ENCODE measurements around the gene PELI2. TPM values are rescaled to one million over a fixed set of nuclear protein-coding genes. Genes with fewer than 3 reads are reported as not detected.

PELI2 gene
- total and polyA plus RNA-seq, 2 of the 4 experiments (the other 2 are of a cell fraction): 6.0 to 36.7 TPM

DNA sequence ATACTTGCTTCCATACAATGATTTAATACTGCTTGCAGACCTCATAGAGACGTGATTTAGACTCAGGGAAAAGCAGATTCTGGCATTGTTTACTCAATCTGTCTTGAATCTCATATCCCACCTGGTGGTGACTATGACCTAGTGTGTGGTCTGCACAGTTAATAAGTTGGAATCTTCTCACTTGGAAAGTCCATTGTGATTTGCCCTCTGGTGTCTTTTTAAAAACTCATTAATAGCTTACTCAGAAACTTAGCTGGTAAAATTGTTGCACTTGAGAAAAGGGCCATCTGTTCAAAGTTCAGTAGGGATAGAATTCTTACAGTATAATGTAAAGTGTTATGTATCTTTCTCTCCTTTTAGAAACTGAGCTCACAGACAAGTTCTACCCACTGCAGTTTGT lies 106.0 kb downstream of the PELI2 start:
- H3K18ac ChIP-seq (ENCODE audit: low read depth, low read length): no peak overlapping the region; the same call in 1 of the 2 replicates
- CTCF ChIA-PET: no interaction called here

More for the DNA sequence above, 106.0 kb downstream of the PELI2 start:
- Histone ChIP-seq H3K79me1 (ENCODE audit: low read depth in 1 of 2, low read length in 2 of 2) (peaks cover 10 to 39% of the 10 kb centered on the region in 2 experiments), H2AK5ac (ENCODE audit: low read depth, low read length) (no peak overlapping the region), H2BK120ac (ENCODE audit: low read depth, low read length) (no peak overlapping the region), H3K36me3 (ENCODE audit: control insufficient read depth, insufficient read depth, low read length) (no peaks in the 10 kb centered on the region), H3K23ac (ENCODE audit: low read depth, low read length) (no peak overlapping the region), H3K4me3 (ENCODE audit: insufficient read depth, low read depth, low read length) (no peak overlapping the region), H2BK15ac (ENCODE audit: low read depth, low read length) (no peak overlapping the region), H2AFZ (replicated peaks; ENCODE audit: low read length, poor library complexity) (no peak overlapping the region), H4K5ac (ENCODE audit: low read depth, low read length) (no peak overlapping the region), H2BK5ac (ENCODE audit: low read depth, low read length, poor library complexity, severe bottlenecking) (no peak overlapping the region), H3K4me2 (ENCODE audit: low read depth, low read length) (no peak overlapping the region), H3K9me1 (ENCODE audit: insufficient read depth, low read length) (peaks cover 19% of the 10 kb centered on the region), H4K8ac (ENCODE audit: low read depth in 2 of 2, low read length in 2 of 2) (no peak overlapping the region), H2BK20ac (ENCODE audit: low read depth, low read length) (no peak overlapping the region), H3K9ac (ENCODE audit: low read depth, low read length) (no peak overlapping the region), H3K4ac (ENCODE audit: low read depth, low read length) (no peak overlapping the region), H2AK9ac (replicated peaks; ENCODE audit: low read depth, low read length, poor library complexity) (no peak overlapping the region), H3K27me3 (ENCODE audit: control insufficient read depth, insufficient read depth, low read length) (no peaks in the 10 kb centered on the region), H3K4me1 (ENCODE audit: control insufficient read depth, insufficient read depth, low read length) (peaks cover 17% of the 10 kb centered on the region), H4K91ac (ENCODE audit: insufficient read depth, low read depth, low read length) (no peak overlapping the region), H3K27ac (ENCODE audit: insufficient read depth, low read length) (no peak overlapping the region), H3K56ac (ENCODE audit: extremely low read depth, insufficient read depth, low read length) (no peak overlapping the region), H3K14ac (replicated peaks; ENCODE audit: low read depth, low read length) (peak overlapping the region; percentile 34; the same call in 1 of the 2 replicates), H4K20me1 (ENCODE audit: insufficient read depth, low read length) (no peaks in the 10 kb centered on the region), H3K9me3 (ENCODE audit: control insufficient read depth, insufficient read depth, low read length) (no peaks in the 10 kb centered on the region)
- ATAC-seq (ENCODE audit: low read depth) (no peak), DNase-seq (no peak)
- in situ Hi-C loops (cut with MboI; ENCODE audit: low sequenced_read_pairs) (no loop called here), intact Hi-C loops (cut with micrococcal nuclease) (no loop called here), dilution Hi-C loops (cut with HindIII; ENCODE audit: low sequenced_read_pairs, unreplicated experiment) (no loop called here)
- BruUV-seq (replicated peaks): no TSS peak
- TF ChIP-seq MAZ (IDR thresholded peaks at IDR 0.05; ENCODE audit: borderline replicate concordance, low read depth, low read length): no peak
- peak; percentile 7; the same call in 1 of the 2 replicates for TF ChIP-seq CTCF (conservative IDR thresholded peaks at IDR 0.05; ENCODE audit: low read depth, low read length)
- POLR2A ChIA-PET (ENCODE audit: unreplicated experiment): no interaction called here
- WGBS, 2 experiments (ENCODE audit: extremely low coverage in 2 of 2, insufficient read length in 1 of 2): no CpG with 5 or more reads among the region's 1 CpG
